GM21723 (cell line): Measurements from ENCODE around the gene ENDOV.

Source experiments
- ATAC-seq: cut with Tn5 transposase; IDR thresholded peaks from one replicate; pipeline ENCODE4 v1.9.1; 2021; ENCODE audit warnings: mild to moderate bottlenecking, moderate library complexity; ENCODE audit not compliant: unreplicated experiment

ENDOV gene

DNA sequence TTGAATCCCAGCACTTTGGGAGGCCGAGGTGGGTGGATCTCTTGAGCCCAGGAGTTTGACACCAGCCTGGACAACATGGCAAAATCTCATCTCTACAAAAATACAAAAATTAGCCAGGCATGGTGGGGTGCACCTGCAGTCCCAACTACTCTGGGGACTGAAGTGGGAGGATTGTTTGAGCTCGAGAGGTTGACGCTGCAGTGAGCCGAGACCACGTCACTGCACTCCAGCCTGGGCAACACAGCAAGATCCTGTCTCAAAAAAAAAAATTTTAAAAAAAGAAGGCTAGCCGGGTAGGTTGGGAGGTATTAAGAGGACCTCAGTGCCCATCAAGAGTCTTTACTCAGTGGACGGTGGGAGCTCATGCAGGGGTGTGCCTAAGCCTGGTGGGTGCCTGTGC, 65.3 kb downstream of the ENDOV start:
- no peak for ATAC-seq

DNA sequence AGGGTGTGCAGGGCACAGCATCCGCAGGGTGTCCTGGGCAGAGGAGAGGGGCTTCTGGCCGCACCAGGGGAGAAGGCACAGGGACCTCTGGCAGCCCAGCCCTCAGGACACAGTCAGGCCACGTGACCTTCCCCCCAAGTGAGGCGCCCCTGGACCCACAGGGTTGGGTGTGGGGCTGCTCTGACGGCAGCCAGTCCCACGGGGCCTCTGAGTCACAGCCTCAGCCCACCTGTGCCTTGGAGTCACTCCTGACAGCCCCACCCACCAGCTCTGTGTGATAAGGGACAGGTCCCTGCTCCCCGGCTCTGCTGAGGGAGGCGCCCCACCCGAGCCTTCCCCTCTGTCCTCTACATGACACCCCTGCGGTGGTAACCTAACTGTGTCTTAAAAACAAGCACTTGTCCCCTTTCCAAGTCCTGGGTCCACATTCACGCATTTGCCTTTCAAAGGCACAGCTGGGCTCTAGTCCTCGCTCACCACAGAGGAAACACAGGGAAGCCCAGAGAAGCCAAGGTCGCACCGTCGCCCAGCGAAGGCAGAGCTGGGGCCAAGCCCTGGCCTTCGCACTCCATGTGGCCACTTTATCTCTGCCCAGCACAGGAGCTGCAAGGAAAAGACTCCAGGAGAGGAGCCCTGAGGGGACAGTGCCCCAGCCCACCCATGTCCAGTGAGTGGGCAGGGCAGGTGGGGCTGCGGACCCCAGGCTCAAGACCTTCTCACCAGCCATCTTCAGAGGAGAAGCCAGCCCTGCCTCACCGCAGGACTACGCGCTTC, 66.5 kb downstream of the ENDOV start:
- no peak for ATAC-seq

DNA sequence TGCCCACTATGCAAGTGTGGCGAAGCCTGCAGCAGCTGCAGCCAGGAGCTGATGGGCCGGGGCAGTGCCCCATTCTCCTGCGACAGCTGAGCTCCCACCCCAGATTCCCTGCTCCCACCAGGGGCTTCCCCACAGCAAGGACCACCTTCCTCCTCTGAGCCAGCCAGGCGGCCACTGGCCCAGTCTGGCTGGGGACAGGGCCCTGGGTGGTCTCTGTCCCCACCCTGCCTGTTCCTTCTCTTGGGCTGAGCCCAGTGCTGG, 67.0 kb downstream of the ENDOV start:
- no peak for ATAC-seq

DNA sequence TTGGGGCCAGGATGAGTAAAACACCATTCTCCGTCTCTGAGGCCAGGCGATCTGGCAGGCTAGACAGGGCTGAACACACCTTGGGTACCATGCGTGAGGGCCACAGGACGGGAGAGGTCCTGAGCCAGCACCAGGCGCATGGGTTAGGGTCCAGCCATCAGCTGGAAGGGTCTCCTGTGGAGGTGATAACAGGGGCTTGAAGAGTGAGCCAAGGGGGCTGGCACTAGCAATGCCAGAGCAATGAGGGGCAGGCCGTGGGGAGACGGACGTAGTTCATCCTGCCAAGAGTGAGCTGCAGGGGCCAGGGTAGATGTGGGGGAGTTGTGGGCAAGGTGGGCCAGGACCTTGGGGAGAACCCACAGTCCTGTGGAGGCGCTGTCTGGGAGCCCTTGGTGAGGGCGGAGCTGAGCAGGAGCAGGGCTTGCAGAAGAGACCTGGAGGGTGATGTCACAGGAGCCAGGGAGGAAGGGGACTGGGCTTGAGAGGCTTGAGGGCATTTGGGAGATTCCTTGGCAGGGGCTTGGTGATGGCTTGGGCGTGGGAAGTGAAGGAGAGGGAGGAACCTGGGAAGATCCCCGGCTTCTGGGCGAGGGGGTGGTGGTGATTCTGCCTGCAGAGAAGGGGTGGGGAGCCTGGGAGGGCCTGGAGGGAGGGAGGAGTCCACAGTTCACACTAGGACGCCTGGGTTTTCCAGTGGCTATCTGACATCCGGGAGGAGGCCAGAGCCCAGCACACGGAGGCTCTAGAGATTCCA, 67.8 kb downstream of the ENDOV start:
- ATAC-seq, result no peak

DNA sequence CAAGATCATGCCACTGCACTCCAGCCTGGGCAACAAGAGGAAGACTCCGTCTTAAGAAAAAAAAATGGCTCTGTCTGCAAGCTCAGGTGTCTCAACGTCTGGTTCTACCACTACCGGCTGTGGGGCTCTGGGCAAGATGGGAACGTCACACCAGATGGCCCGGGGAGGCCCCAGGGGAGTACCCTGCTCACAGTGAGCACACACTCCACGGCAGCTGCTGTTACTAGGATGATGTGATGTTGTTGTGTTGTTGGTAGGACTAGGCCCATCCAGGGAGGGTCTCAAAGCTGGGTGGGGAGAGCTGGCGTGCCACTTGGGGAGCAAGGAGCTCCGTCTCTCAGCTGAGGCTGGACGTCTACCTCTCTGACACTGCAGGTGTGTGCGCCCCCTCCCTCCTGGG, 70.9 kb downstream of the ENDOV start:
- no peak for ATAC-seq

DNA sequence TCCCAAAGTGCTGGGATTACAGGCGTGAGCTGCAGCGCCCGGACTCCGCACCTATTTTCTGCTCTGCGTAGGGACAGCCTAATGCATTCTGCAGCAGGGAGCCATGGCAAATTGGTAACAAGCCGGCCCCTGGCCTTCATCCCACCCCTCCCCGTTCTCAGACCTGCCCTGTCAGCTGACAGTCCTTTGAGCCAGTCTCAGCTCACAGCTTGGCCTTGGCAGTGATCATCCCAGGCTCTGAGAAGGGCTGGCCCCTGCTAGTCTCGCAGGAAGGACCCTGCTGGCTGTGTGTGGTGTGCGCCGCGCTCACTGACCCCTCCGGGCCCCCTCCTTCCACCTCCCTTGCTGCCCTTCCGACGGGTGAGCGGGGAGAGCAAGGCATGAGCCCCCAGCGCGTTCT, 71.7 kb downstream of the ENDOV start:
- no peak for ATAC-seq

DNA sequence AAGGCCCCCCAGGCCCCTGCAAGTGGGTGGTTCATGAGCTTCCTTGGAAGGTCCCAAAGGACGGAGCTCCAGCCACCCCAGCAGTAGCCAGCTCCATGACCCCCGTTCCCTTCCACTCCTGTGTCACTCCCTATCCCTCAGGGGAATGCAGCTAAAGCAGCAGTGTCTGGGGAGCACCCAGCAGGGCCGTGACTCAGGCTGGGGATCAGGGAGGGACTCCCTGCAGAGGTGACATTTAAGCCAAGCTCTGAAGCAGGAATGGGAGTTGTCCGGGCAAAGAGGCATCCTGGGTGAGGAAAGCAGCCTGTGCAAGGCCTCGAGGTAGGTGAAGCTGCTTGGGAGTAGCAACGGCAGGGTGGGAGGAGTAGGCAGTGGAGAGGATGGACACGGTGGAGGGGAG, 72.5 kb downstream of the ENDOV start:
- no peak for ATAC-seq
